ENCODE measurements around the gene FBXW7.

Gene FBXW7

GRCh38 chr4:152508386-152508785 is 27.5 kb downstream of the FBXW7 start:
- H3K27me3 ChIP-seq (ENCODE audit: control insufficient read depth, insufficient read depth, low read length): no peaks in the 10 kb centered on the region
- no peak overlapping the region for H3K9ac ChIP-seq (ENCODE audit: low read depth, low read length)
- H3K9me3 ChIP-seq (ENCODE audit: control insufficient read depth, insufficient read depth, low read length): no peaks in the 10 kb centered on the region
- H3K4me1 ChIP-seq (ENCODE audit: control insufficient read depth, insufficient read depth, low read length): no peaks in the 10 kb centered on the region
- no peaks in the 10 kb centered on the region for H3K36me3 ChIP-seq (ENCODE audit: control insufficient read depth, insufficient read depth, low read length)
- H3K4me3 ChIP-seq (ENCODE audit: low read depth, low read length): no peak overlapping the region

- Histone ChIP-seq H3K9ac (ENCODE audit: low read depth, low read length) (no peak overlapping the region), H3K27me3 (ENCODE audit: control insufficient read depth, insufficient read depth, low read length) (no peaks in the 10 kb centered on the region), H3K4me3 (ENCODE audit: low read depth, low read length) (no peak overlapping the region), H3K9me3 (ENCODE audit: control insufficient read depth, insufficient read depth, low read length) (no peaks in the 10 kb centered on the region), H3K36me3 (ENCODE audit: control insufficient read depth, insufficient read depth, low read length) (no peaks in the 10 kb centered on the region), H3K4me1 (ENCODE audit: control insufficient read depth, insufficient read depth, low read length) (peaks cover 2% of the 10 kb centered on the region)
Observed at GRCh38 chr4:152503653-152504290, 32.1 kb downstream of the FBXW7 start.

- H3K9ac ChIP-seq (ENCODE audit: low read depth, low read length): no peak overlapping the region
- no peaks in the 10 kb centered on the region for H3K36me3 ChIP-seq (ENCODE audit: control insufficient read depth, insufficient read depth, low read length)
- H3K4me3 ChIP-seq (ENCODE audit: low read depth, low read length): no peak overlapping the region
- H3K4me1 ChIP-seq (ENCODE audit: control insufficient read depth, insufficient read depth, low read length): peaks cover 2% of the 10 kb centered on the region
- no peaks in the 10 kb centered on the region for H3K27me3 ChIP-seq (ENCODE audit: control insufficient read depth, insufficient read depth, low read length)
- H3K9me3 ChIP-seq (ENCODE audit: control insufficient read depth, insufficient read depth, low read length): no peaks in the 10 kb centered on the region
Observed at GRCh38 chr4:152501846-152502536, 33.9 kb downstream of the FBXW7 start.

- Histone ChIP-seq H3K9me3 (ENCODE audit: control insufficient read depth, insufficient read depth, low read length) (no peaks in the 10 kb centered on the region), H3K4me1 (ENCODE audit: control insufficient read depth, insufficient read depth, low read length) (peaks cover 2% of the 10 kb centered on the region), H3K36me3 (ENCODE audit: control insufficient read depth, insufficient read depth, low read length) (no peaks in the 10 kb centered on the region), H3K27me3 (ENCODE audit: control insufficient read depth, insufficient read depth, low read length) (no peaks in the 10 kb centered on the region), H3K4me3 (ENCODE audit: low read depth, low read length) (no peak overlapping the region), H3K9ac (ENCODE audit: low read depth, low read length) (no peak overlapping the region)
Observed at GRCh38 chr4:152500800-152501434, 35.0 kb downstream of the FBXW7 start.

GRCh38 chr4:152500275-152500674 is 35.6 kb downstream of the FBXW7 start:
- H3K9ac ChIP-seq (ENCODE audit: low read depth, low read length): no peak overlapping the region

GRCh38 chr4:152499344-152499743 is 36.5 kb downstream of the FBXW7 start:
- Histone ChIP-seq H3K4me3 (ENCODE audit: low read depth, low read length) (no peak overlapping the region), H3K27me3 (ENCODE audit: control insufficient read depth, insufficient read depth, low read length) (no peaks in the 10 kb centered on the region), H3K36me3 (ENCODE audit: control insufficient read depth, insufficient read depth, low read length) (no peaks in the 10 kb centered on the region), H3K9me3 (ENCODE audit: control insufficient read depth, insufficient read depth, low read length) (no peaks in the 10 kb centered on the region), H3K4me1 (ENCODE audit: control insufficient read depth, insufficient read depth, low read length) (peaks cover 2% of the 10 kb centered on the region), H3K9ac (ENCODE audit: low read depth, low read length) (peak overlapping the region; percentile 16)

More at GRCh38 chr4:152500275-152500674, 35.6 kb downstream of the FBXW7 start:
- H3K36me3 ChIP-seq (ENCODE audit: control insufficient read depth, insufficient read depth, low read length): no peaks in the 10 kb centered on the region
- no peaks in the 10 kb centered on the region for H3K9me3 ChIP-seq (ENCODE audit: control insufficient read depth, insufficient read depth, low read length)
- no peak overlapping the region for H3K4me3 ChIP-seq (ENCODE audit: low read depth, low read length)
- H3K4me1 ChIP-seq (ENCODE audit: control insufficient read depth, insufficient read depth, low read length): peaks cover 2% of the 10 kb centered on the region
- H3K27me3 ChIP-seq (ENCODE audit: control insufficient read depth, insufficient read depth, low read length): no peaks in the 10 kb centered on the region

- H3K27me3 ChIP-seq (ENCODE audit: control insufficient read depth, insufficient read depth, low read length): no peaks in the 10 kb centered on the region
- no peaks in the 10 kb centered on the region for H3K9me3 ChIP-seq (ENCODE audit: control insufficient read depth, insufficient read depth, low read length)
- no peaks in the 10 kb centered on the region for H3K4me1 ChIP-seq (ENCODE audit: control insufficient read depth, insufficient read depth, low read length)
- H3K9ac ChIP-seq (ENCODE audit: low read depth, low read length): no peak overlapping the region
- no peaks in the 10 kb centered on the region for H3K36me3 ChIP-seq (ENCODE audit: control insufficient read depth, insufficient read depth, low read length)
- no peak overlapping the region for H3K4me3 ChIP-seq (ENCODE audit: low read depth, low read length)
Observed at GRCh38 chr4:152494020-152494419, 41.9 kb downstream of the FBXW7 start.

GRCh38 chr4:152488246-152488645 is 47.6 kb downstream of the FBXW7 start:
- no peak overlapping the region for H3K4me3 ChIP-seq (ENCODE audit: low read depth, low read length)

GRCh38 chr4:152486429-152487389 is 49.2 kb downstream of the FBXW7 start:
- Histone ChIP-seq H3K4me1 (ENCODE audit: control insufficient read depth, insufficient read depth, low read length) (no peaks in the 10 kb centered on the region), H3K4me3 (ENCODE audit: low read depth, low read length) (no peak overlapping the region), H3K9me3 (ENCODE audit: control insufficient read depth, insufficient read depth, low read length) (no peaks in the 10 kb centered on the region), H3K9ac (ENCODE audit: low read depth, low read length) (no peak overlapping the region), H3K27me3 (ENCODE audit: control insufficient read depth, insufficient read depth, low read length) (no peaks in the 10 kb centered on the region), H3K36me3 (ENCODE audit: control insufficient read depth, insufficient read depth, low read length) (no peaks in the 10 kb centered on the region)

More at GRCh38 chr4:152488246-152488645, 47.6 kb downstream of the FBXW7 start:
- Histone ChIP-seq H3K9me3 (ENCODE audit: control insufficient read depth, insufficient read depth, low read length) (no peaks in the 10 kb centered on the region), H3K27me3 (ENCODE audit: control insufficient read depth, insufficient read depth, low read length) (no peaks in the 10 kb centered on the region), H3K9ac (ENCODE audit: low read depth, low read length) (no peak overlapping the region), H3K4me1 (ENCODE audit: control insufficient read depth, insufficient read depth, low read length) (no peaks in the 10 kb centered on the region), H3K36me3 (ENCODE audit: control insufficient read depth, insufficient read depth, low read length) (no peaks in the 10 kb centered on the region)

- no peak overlapping the region for H3K4me3 ChIP-seq (ENCODE audit: low read depth, low read length)
- H3K9me3 ChIP-seq (ENCODE audit: control insufficient read depth, insufficient read depth, low read length): no peaks in the 10 kb centered on the region
- H3K36me3 ChIP-seq (ENCODE audit: control insufficient read depth, insufficient read depth, low read length): no peaks in the 10 kb centered on the region
- no peaks in the 10 kb centered on the region for H3K4me1 ChIP-seq (ENCODE audit: control insufficient read depth, insufficient read depth, low read length)
- H3K9ac ChIP-seq (ENCODE audit: low read depth, low read length): no peak overlapping the region
- H3K27me3 ChIP-seq (ENCODE audit: control insufficient read depth, insufficient read depth, low read length): no peaks in the 10 kb centered on the region
Observed at GRCh38 chr4:152485726-152486276, 50.1 kb downstream of the FBXW7 start.

GRCh38 chr4:152482211-152482610 is 53.7 kb downstream of the FBXW7 start:
- H3K9me3 ChIP-seq (ENCODE audit: control insufficient read depth, insufficient read depth, low read length): no peaks in the 10 kb centered on the region
- no peaks in the 10 kb centered on the region for H3K36me3 ChIP-seq (ENCODE audit: control insufficient read depth, insufficient read depth, low read length)
- no peak overlapping the region for H3K9ac ChIP-seq (ENCODE audit: low read depth, low read length)
- H3K4me3 ChIP-seq (ENCODE audit: low read depth, low read length): no peak overlapping the region
- H3K4me1 ChIP-seq (ENCODE audit: control insufficient read depth, insufficient read depth, low read length): no peaks in the 10 kb centered on the region
- no peaks in the 10 kb centered on the region for H3K27me3 ChIP-seq (ENCODE audit: control insufficient read depth, insufficient read depth, low read length)
